GM19043 (cell line): ENCODE measurements around the gene RIMBP3B.
"Not testable (repeated sequence)": the region's sequence is repeated elsewhere in the genome, so short reads cannot be mapped to it uniquely, and the experiment has no call there.

ENCODE experiments used
- ATAC-seq: cut with Tn5 transposase; IDR thresholded peaks from one replicate; pipeline ENCODE4 v1.9.1; 2021; ENCODE audit warnings: low read depth; ENCODE audit not compliant: unreplicated experiment

RIMBP3B gene

GRCh38 chr22:21417227-21417746 is 33.7 kb downstream of the RIMBP3B start, which contains the start of gene HIC2:
TSS of gene HIC2 (plus strand) at chr22:21417371. CDS start at chr22:21442832, 25,461 bp downstream.
- ATAC-seq = peak; percentile 74

- ATAC-seq = peak; percentile 8
These were observed 34.3 kb downstream of the RIMBP3B start for GRCh38 chr22:21417853-21418252.

GRCh38 chr22:21418974-21419638 is 35.6 kb downstream of the RIMBP3B start:
- ATAC-seq = not testable (repeated sequence)

- not testable (repeated sequence) for ATAC-seq
These were observed 36.7 kb downstream of the RIMBP3B start for GRCh38 chr22:21420180-21420763.

GRCh38 chr22:21424084-21424709 is 40.6 kb downstream of the RIMBP3B start:
- ATAC-seq = not testable (repeated sequence)

GRCh38 chr22:21434378-21435233 is 51.1 kb downstream of the RIMBP3B start:
- ATAC-seq = not testable (repeated sequence)

- ATAC-seq = not testable (repeated sequence)
These were observed 52.7 kb downstream of the RIMBP3B start for GRCh38 chr22:21435998-21436810.

GRCh38 chr22:21438013-21438412 is 54.5 kb downstream of the RIMBP3B start:
- not testable (repeated sequence) for ATAC-seq
